Measurements from ENCODE around the gene GRID2. TPM values are rescaled to one million over a fixed set of nuclear protein-coding genes. Genes with fewer than 3 reads are reported as not detected.
A peak's percentile ranks its signal among the peaks of the same experiment; 100 is the strongest.

The GRID2 gene
- 1.3 TPM in 2 replicates for total RNA-seq
- long read RNA-seq, partial matches to known transcripts = 0 of 1 reads
- long read RNA-seq, other reads (novel, unspliced or antisense) = 1 of 1 reads

DNA sequence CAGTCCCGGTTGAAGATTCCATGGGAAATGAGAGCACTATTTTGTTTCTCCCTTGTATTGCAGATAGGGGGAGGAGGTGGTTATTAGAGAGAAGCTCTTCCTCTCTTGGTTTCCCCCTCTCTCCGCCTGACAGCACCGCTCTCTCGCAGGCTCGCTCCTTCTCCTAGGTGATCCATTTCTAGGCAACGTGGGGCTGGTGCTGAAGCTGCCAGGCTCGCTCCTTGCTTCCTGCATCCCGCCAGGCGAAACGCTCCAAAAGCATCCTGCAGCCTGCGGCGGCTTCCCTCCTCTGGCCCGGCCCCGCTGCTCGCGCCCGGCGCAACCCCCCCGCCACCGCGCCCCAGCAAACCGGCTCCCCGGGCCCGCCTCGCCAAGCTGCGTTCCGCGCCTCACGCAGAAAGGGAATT, at the start of gene GRID2:
TSS of gene GRID2 (plus strand) at position 346 of the 407 bp plus-strand sequence.
- peak within 1 kb of the TSS; percentile 89 for H3K4me3 Mint-ChIP-seq
- no peak within 1 kb of the TSS for H3K27ac Mint-ChIP-seq (ENCODE audit: unreplicated experiment)
- peak; percentile 36 for DNase-seq (ENCODE audit: low read depth, low spot score)
- peaks cover 55% of the 10 kb centered on the region for H3K27me3 Mint-ChIP-seq (ENCODE audit: low read depth)
- no peaks in the 10 kb centered on the region for H3K9me3 Mint-ChIP-seq
- no peaks in the 10 kb centered on the region for H3K36me3 Mint-ChIP-seq (ENCODE audit: low read depth)
- peaks cover 49% of the 10 kb centered on the region for H3K4me1 Mint-ChIP-seq
- TF ChIP-seq CTCF (conservative IDR thresholded peaks at IDR 0.05) = no peak

- no peak for TF ChIP-seq CTCF (conservative IDR thresholded peaks at IDR 0.05)
- Mint-ChIP-seq H3K36me3 (ENCODE audit: low read depth) (peaks cover 13% of the 10 kb centered on the region), H3K27ac (ENCODE audit: unreplicated experiment) (no peak overlapping the region), H3K4me3 (no peak overlapping the region), H3K4me1 (peaks cover 10% of the 10 kb centered on the region), H3K27me3 (ENCODE audit: low read depth) (no peaks in the 10 kb centered on the region), H3K9me3 (peaks cover 10% of the 10 kb centered on the region)
- DNase-seq (ENCODE audit: low read depth, low spot score) = no peak
Observed at GRCh38 chr4:92253986-92254671, 49.6 kb upstream of the GRID2 start.

DNA sequence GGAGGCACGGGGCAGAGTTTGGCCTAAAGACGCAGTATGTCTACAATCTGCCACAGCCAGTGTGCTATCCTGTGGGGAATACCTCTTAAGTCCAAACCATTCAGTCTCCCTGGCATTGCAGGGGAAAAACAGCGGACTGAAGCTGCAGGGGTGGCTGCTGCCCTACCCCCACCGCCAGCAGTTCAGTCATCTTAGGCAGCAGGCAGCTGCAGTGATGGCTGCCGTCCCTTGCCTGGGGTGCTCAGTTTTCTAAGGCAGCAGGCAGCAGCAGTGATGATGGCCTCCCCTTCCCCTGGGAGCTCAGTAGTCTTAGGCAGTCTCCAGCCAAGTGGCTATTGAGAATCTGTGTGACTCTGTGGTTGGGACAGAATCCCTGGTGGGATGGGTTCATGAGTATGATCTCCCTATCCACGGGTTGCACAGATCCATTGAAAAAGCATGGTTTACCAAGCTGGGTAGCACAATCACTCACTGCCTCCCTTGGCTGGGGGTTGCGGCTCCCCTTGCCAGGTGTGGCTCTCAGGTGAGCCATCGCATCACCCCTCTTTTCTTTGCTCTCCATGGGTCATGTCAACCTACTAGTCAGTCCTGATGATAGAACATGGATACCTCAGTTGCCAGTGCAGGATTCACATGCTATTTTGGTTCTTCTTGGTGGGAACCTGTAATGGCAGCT, 48.9 kb upstream of the GRID2 start:
- Mint-ChIP-seq H3K4me1 (peaks cover 4% of the 10 kb centered on the region), H3K27me3 (ENCODE audit: low read depth) (no peaks in the 10 kb centered on the region), H3K9me3 (peaks cover 12% of the 10 kb centered on the region), H3K27ac (ENCODE audit: unreplicated experiment) (no peak overlapping the region), H3K36me3 (ENCODE audit: low read depth) (peaks cover 16% of the 10 kb centered on the region), H3K4me3 (no peak overlapping the region)
- no peak for TF ChIP-seq CTCF (conservative IDR thresholded peaks at IDR 0.05)
- no peak for DNase-seq (ENCODE audit: low read depth, low spot score)

GRCh38 chr4:92255920-92256244, 47.9 kb upstream of the GRID2 start:
- Mint-ChIP-seq H3K4me3 (no peak overlapping the region), H3K27ac (ENCODE audit: unreplicated experiment) (no peak overlapping the region), H3K4me1 (no peaks in the 10 kb centered on the region), H3K36me3 (ENCODE audit: low read depth) (peaks cover 17% of the 10 kb centered on the region), H3K9me3 (peaks cover 13% of the 10 kb centered on the region), H3K27me3 (ENCODE audit: low read depth) (no peaks in the 10 kb centered on the region)
- no peak for DNase-seq (ENCODE audit: low read depth, low spot score)
- no peak for TF ChIP-seq CTCF (conservative IDR thresholded peaks at IDR 0.05)

DNA sequence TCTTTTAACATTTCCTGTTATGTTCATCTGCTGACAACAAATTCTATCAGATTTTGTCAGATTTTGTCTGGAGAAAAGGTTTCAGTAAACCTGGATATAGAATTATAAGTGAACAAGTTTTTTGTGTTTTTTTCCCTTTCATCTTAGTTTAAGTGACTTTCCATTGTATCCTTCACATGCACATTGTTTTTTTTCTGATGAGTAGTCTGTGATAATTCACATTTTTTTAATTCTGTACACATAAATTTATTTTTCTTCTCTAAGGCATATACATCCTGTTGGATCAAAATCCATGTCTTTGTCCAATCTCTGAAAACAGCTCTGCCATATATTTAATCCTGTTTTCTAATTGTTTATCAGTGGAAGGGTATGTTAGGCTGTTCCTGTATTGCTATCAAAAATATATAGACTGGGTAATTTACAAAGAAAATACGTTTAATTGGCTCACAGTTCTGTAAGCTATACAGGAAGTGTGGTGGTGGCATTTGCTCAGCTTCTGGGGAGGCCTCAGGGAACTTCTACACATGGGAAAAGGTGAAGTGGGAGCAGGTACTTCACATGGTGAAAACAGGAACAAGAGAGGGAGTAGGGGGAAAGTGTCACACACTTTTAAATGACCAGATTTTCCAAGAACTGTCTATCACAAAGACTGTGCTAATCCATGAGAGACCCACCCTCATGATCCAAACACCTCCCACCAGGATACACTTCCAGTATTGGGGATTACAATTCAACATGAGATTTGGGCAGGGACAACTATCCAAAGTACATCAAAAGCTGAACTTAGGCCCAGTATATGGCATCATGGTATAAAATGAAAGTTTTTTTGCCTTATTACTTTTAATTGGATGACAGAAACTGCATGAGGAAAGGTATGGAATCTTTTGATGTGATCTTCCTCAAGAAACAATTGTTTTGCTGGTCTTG, 45.6 kb upstream of the GRID2 start:
- no peak for TF ChIP-seq CTCF (conservative IDR thresholded peaks at IDR 0.05)
- Mint-ChIP-seq H3K4me1 (no peaks in the 10 kb centered on the region), H3K27me3 (ENCODE audit: low read depth) (no peaks in the 10 kb centered on the region), H3K36me3 (ENCODE audit: low read depth) (peaks cover 7% of the 10 kb centered on the region), H3K4me3 (no peak overlapping the region), H3K27ac (ENCODE audit: unreplicated experiment) (no peak overlapping the region), H3K9me3 (peaks cover 3% of the 10 kb centered on the region)
- no peak for DNase-seq (ENCODE audit: low read depth, low spot score)

All from neural crest cell (in vitro differentiated cells).